CD14-positive monocyte (primary cell): ENCODE data around the gene WDR43. TPM values are rescaled to one million over a fixed set of nuclear protein-coding genes. Genes with fewer than 3 reads are reported as not detected.

ENCODE experiments used
- DNase-seq, 3 donors: peaks; one replicate each; pipeline ENCODE4 v3.0.0-alpha.2; 2011 to 2022
- H2AFZ ChIP-seq: 2 replicates; pipeline ENCODE4 v1.6.0; 2012; ENCODE audit warnings: mild to moderate bottlenecking, low read depth, low read length, inconsistent platforms; ENCODE audit not compliant: insufficient read depth, poor library complexity, severe bottlenecking
- H3K27ac ChIP-seq, 2 donors: 1 replicate in 1 of 2; 2 replicates in 1 of 2; pipeline ENCODE4 v1.5.1; 2012 to 2013; ENCODE audit warnings: low read length in 2 of 2, control low read depth in 1 of 2, inconsistent platforms in 1 of 2, low read depth in 1 of 2, mild to moderate bottlenecking in 1 of 2
- H3K27me3 ChIP-seq, 2 donors: one replicate each; pipeline versions ENCODE4 v1.6.0 to v1.6.1; 2011 to 2013; ENCODE audit warnings: low read length in 2 of 2; ENCODE audit not compliant: control insufficient read depth in 2 of 2, insufficient read depth in 2 of 2
- H3K36me3 ChIP-seq, 2 donors: replicated peaks in 1 of 2; 1 replicate in 1 of 2; 2 replicates in 1 of 2; pipeline versions ENCODE4 v1.5.1 to v1.6.1; 2012 to 2013; ENCODE audit warnings: low read length in 2 of 2, control low read depth in 1 of 2, inconsistent platforms in 1 of 2, mild to moderate bottlenecking in 1 of 2; ENCODE audit not compliant: insufficient read depth in 2 of 2, control insufficient read depth in 1 of 2
- H3K4me1 ChIP-seq, 2 donors: 1 replicate in 1 of 2; 2 replicates in 1 of 2; pipeline versions ENCODE4 v1.5.1 to v1.6.1; 2012 to 2013; ENCODE audit warnings: low read length in 2 of 2, control low read depth in 1 of 2, inconsistent platforms in 1 of 2, mild to moderate bottlenecking in 1 of 2, moderate library complexity in 1 of 2; ENCODE audit not compliant: insufficient read depth in 2 of 2, control insufficient read depth in 1 of 2
- H3K4me2 ChIP-seq: replicated peaks from 2 replicates; pipeline ENCODE3; 2012; ENCODE audit warnings: low read length, moderate library complexity, mild to moderate bottlenecking; ENCODE audit not compliant: poor library complexity, severe bottlenecking; ENCODE audit errors: extremely low read depth
- H3K4me3 ChIP-seq, 3 experiments: fragments of 200-600 bp in 1 of 3; sonication (generic) in 1 of 3; replicated peaks in 1 of 3; 1 replicate in 2 of 3; 2 replicates in 1 of 3; pipeline ENCODE4 v1.5.1; 2011 to 2013; ENCODE audit warnings: low read length in 3 of 3, mild to moderate bottlenecking in 3 of 3, control low read depth in 2 of 3, low read depth in 2 of 3, inconsistent platforms in 1 of 3, moderate library complexity in 1 of 3
- H3K79me2 ChIP-seq: 2 replicates; pipeline ENCODE4 v1.6.0; 2012; ENCODE audit warnings: mild to moderate bottlenecking, control low read depth, inconsistent platforms, low read length, moderate library complexity; ENCODE audit not compliant: insufficient read depth
- H3K9ac ChIP-seq: 2 replicates; pipeline ENCODE4 v1.6.0; 2017; ENCODE audit warnings: low read length, mild to moderate bottlenecking; ENCODE audit not compliant: insufficient read depth, poor library complexity, severe bottlenecking
- H3K9me3 ChIP-seq, 2 donors: replicated peaks in 1 of 2; 1 replicate in 1 of 2; 2 replicates in 1 of 2; pipeline versions ENCODE4 v1.5.1 to v1.6.1; 2012 to 2013; ENCODE audit warnings: low read length in 2 of 2, control low read depth in 1 of 2; ENCODE audit not compliant: control insufficient read depth in 1 of 2, insufficient read depth in 1 of 2
- H4K20me1 ChIP-seq: 2 replicates; pipeline ENCODE4 v1.6.0; 2012; ENCODE audit warnings: mild to moderate bottlenecking, low read length, control low read depth, moderate library complexity; ENCODE audit not compliant: insufficient read depth
- H3K27ac Mint-ChIP-seq, 7 donors: one replicate each; pipeline ENCODE4 v1.8.0; 2020; ENCODE audit warnings: mild to moderate bottlenecking in 7 of 7, mixed read lengths in 7 of 7, moderate library complexity in 6 of 7, inconsistent platforms in 2 of 7
- H3K27me3 Mint-ChIP-seq, 3 donors: one replicate each; pipeline ENCODE4 v1.8.0; 2021 to 2022; ENCODE audit warnings: low read depth in 3 of 3, mild to moderate bottlenecking in 3 of 3, mixed read lengths in 3 of 3, moderate library complexity in 3 of 3, inconsistent platforms in 1 of 3
- H3K36me3 Mint-ChIP-seq, 2 donors: one replicate each; pipeline ENCODE4 v1.8.0; 2020; ENCODE audit warnings: mixed read lengths in 2 of 2, inconsistent platforms in 1 of 2, mild to moderate bottlenecking in 1 of 2
- H3K4me1 Mint-ChIP-seq: one replicate; pipeline ENCODE4 v1.8.0; 2020; ENCODE audit warnings: mild to moderate bottlenecking, mixed read lengths
- H3K4me3 Mint-ChIP-seq, 2 donors: one replicate each; pipeline ENCODE4 v1.8.0; 2020; ENCODE audit warnings: mild to moderate bottlenecking in 2 of 2, mixed read lengths in 2 of 2, moderate library complexity in 1 of 2
- H3K9me3 Mint-ChIP-seq, 7 donors: one replicate each; pipeline ENCODE4 v1.8.0; 2020 to 2022; ENCODE audit warnings: mixed read lengths in 7 of 7, mild to moderate bottlenecking in 6 of 7, moderate library complexity in 6 of 7, inconsistent platforms in 2 of 7
- CTCF ChIP-seq: fragments of 200-600 bp; IDR thresholded peaks from one replicate; pipeline ENCODE4 v1.8.0; 2022; ENCODE audit warnings: antibody characterized with exemption, mild to moderate bottlenecking
- WGBS: methylation state at CpG from one replicate; pipeline ENCODE4 v1.1.5; 2013; ENCODE audit warnings: missing lambda C conversion rate; ENCODE audit not compliant: insufficient coverage; 5-methylcytosine and 5-hydroxymethylcytosine counted together
- intact Hi-C, 2 donors: fragments of 100-400 bp; cut with micrococcal nuclease; formaldehyde crosslinking; loops; one replicate each; pipeline versions ENCODE4 v1.15.0 to v1.15.1; 2023
- polyA plus RNA-seq, 3 donors: library from polyadenylated mRNA; depleted of rRNA in 1 of 3; unstranded in 2 of 3; stranded (reverse) in 1 of 3; fragments of 300-500 nt in 2 of 3; fragments of >200 nt in 1 of 3; fragmentation: Illumina TruSeq in 2 of 3; gene quantifications; 1 replicate in 2 of 3; 2 replicates in 1 of 3; pipeline ENCODE4 v1.2.3, GENCODE V29; 2012 to 2021

Gene WDR43
- polyA plus RNA-seq, 3 donors: 12.2 to 19.2 (median 16.1) TPM

- no peaks in the 10 kb centered on the region for H3K4me1 ChIP-seq
- peaks cover 88 to 91% of the 10 kb centered on the region in 2 donors for H3K36me3 Mint-ChIP-seq
- no peaks in the 10 kb centered on the region for H3K27me3 Mint-ChIP-seq
- peaks cover 94 to 100% of the 10 kb centered on the region in 2 donors for H3K36me3 ChIP-seq
- no peak overlapping the region for H3K4me3 Mint-ChIP-seq
- no peak overlapping the region for H3K4me2 ChIP-seq
- no peaks in the 10 kb centered on the region for H3K79me2 ChIP-seq
- no peaks in the 10 kb centered on the region for H3K9me3 ChIP-seq
- no peak overlapping the region for H2AFZ ChIP-seq
- no peak for DNase-seq
- intact Hi-C loops: no loop called here
- no peaks in the 10 kb centered on the region for H3K4me1 Mint-ChIP-seq
- no peak overlapping the region for H3K4me3 ChIP-seq
- no peaks in the 10 kb centered on the region for H4K20me1 ChIP-seq
- no peak for TF ChIP-seq CTCF
- H3K9me3 Mint-ChIP-seq: no peaks in the 10 kb centered on the region
- H3K27ac Mint-ChIP-seq: peak overlapping the region in 1 of 7 donors; percentile 44
- no CpG with 5 or more reads among the region's 4 CpGs for WGBS
- H3K9ac ChIP-seq: no peak overlapping the region
- H3K27ac ChIP-seq: no peak overlapping the region
- no peaks in the 10 kb centered on the region for H3K27me3 ChIP-seq
These were observed 35.1 kb downstream of the WDR43 start for GRCh38 chr2:28929581-28929980.

- Histone ChIP-seq H3K36me3 (peaks cover 96 to 100% of the 10 kb centered on the region in 2 donors), H3K4me1 (no peaks in the 10 kb centered on the region)
- no peaks in the 10 kb centered on the region for H3K9me3 Mint-ChIP-seq
These were observed 35.7 kb downstream of the WDR43 start for GRCh38 chr2:28930205-28930604.

More at GRCh38 chr2:28930205-28930604, 35.7 kb downstream of the WDR43 start:
- no CpG with 5 or more reads among the region's 1 CpG for WGBS
- Mint-ChIP-seq H3K36me3 (peaks cover 86 to 90% of the 10 kb centered on the region in 2 donors), H3K27me3 (no peaks in the 10 kb centered on the region), H3K4me1 (no peaks in the 10 kb centered on the region), H3K27ac (peak overlapping the region in 2 of 7 donors; percentile 44 to 54), H3K4me3 (no peak overlapping the region)
- intact Hi-C loops: no loop called here
- no peak overlapping the region for H3K4me2 ChIP-seq
- H3K4me3 ChIP-seq: no peak overlapping the region
- H3K27ac ChIP-seq: no peak overlapping the region
- H3K27me3 ChIP-seq: no peaks in the 10 kb centered on the region
- no peak for TF ChIP-seq CTCF
- no peaks in the 10 kb centered on the region for H4K20me1 ChIP-seq
- H2AFZ ChIP-seq: no peak overlapping the region
- H3K79me2 ChIP-seq: no peaks in the 10 kb centered on the region
- no peak overlapping the region for H3K9ac ChIP-seq
- DNase-seq: no peak
- no peaks in the 10 kb centered on the region for H3K9me3 ChIP-seq
